Parathyroid adenoma (tissue), 2 donors: ENCODE data around the gene ZNF2.

Source experiments
- H2AFZ ChIP-seq: fragments of 300-600 bp; sonication (generic); one replicate; pipeline ENCODE4 v1.7.0; 2017; ENCODE audit warnings: antibody characterized with exemption, mild to moderate bottlenecking
- H3K27ac ChIP-seq: fragments of 300-600 bp; sonication (generic); one replicate; pipeline ENCODE4 v1.7.0; 2017
- H3K27me3 ChIP-seq: fragments of 300-600 bp; sonication (generic); one replicate; pipeline ENCODE4 v1.7.0; 2017; ENCODE audit warnings: low read length; ENCODE audit not compliant: control insufficient read depth, insufficient read depth
- H3K36me3 ChIP-seq: fragments of 300-600 bp; sonication (generic); one replicate; pipeline ENCODE4 v1.7.0; 2017; ENCODE audit warnings: low read length; ENCODE audit not compliant: control insufficient read depth, insufficient read depth
- H3K4me1 ChIP-seq: fragments of 300-600 bp; sonication (generic); one replicate; pipeline ENCODE4 v1.7.0; 2017; ENCODE audit warnings: control low read depth
- H3K4me2 ChIP-seq: fragments of 300-600 bp; sonication (generic); one replicate; pipeline ENCODE4 v1.7.0; 2017; ENCODE audit warnings: low read length
- H3K4me3 ChIP-seq: fragments of 300-600 bp; sonication (generic); one replicate; pipeline ENCODE4 v1.7.0; 2017; ENCODE audit warnings: low read depth, low read length
- H3K79me2 ChIP-seq: fragments of 300-600 bp; sonication (generic); one replicate; pipeline ENCODE4 v1.7.0; 2017; ENCODE audit warnings: control low read depth
- H3K9ac ChIP-seq: fragments of 300-600 bp; sonication (generic); one replicate; pipeline ENCODE4 v1.7.0; 2017; ENCODE audit warnings: mild to moderate bottlenecking
- H3K9me3 ChIP-seq: fragments of 300-600 bp; sonication (generic); one replicate; pipeline ENCODE4 v1.7.0; 2017; ENCODE audit warnings: low read length; ENCODE audit not compliant: control insufficient read depth
- CTCF ChIP-seq: fragments of 300-600 bp; sonication (generic); IDR thresholded peaks from one replicate; pipeline ENCODE4 v1.7.0; 2017; ENCODE audit warnings: antibody characterized with exemption, mild to moderate bottlenecking
- donor health status: primary hyperparathyroidism.

The ZNF2 gene

DNA sequence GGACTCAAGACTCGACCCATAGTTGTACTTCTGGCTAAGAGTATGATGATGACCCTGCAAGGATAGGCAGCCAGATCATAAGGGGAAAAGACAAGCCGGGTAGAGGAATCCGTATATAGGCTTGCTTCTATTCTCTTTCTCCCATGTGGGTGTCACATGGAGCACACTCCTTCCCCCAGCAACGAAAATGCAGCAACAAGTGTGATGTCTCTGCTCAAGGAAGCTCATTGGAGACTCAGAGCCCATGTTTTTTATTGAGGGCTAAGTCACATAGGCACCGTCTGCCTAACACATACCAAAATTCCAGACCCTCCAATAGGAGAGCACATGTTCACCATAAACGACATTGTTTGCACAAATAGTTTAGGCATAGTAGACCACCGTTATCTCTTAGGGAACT lies 6.3 kb downstream of the ZNF2 start:
- no peak for TF ChIP-seq CTCF
- H3K27ac ChIP-seq: no peak overlapping the region
- no peaks in the 10 kb centered on the region for H3K4me1 ChIP-seq
- no peaks in the 10 kb centered on the region for H3K27me3 ChIP-seq
- no peaks in the 10 kb centered on the region for H3K36me3 ChIP-seq
- no peak overlapping the region for H3K9ac ChIP-seq
- no peak overlapping the region for H3K4me3 ChIP-seq
- H3K4me2 ChIP-seq: no peak overlapping the region
- peaks cover 6% of the 10 kb centered on the region for H3K79me2 ChIP-seq
- H2AFZ ChIP-seq: no peak overlapping the region
- H3K9me3 ChIP-seq: no peaks in the 10 kb centered on the region

DNA sequence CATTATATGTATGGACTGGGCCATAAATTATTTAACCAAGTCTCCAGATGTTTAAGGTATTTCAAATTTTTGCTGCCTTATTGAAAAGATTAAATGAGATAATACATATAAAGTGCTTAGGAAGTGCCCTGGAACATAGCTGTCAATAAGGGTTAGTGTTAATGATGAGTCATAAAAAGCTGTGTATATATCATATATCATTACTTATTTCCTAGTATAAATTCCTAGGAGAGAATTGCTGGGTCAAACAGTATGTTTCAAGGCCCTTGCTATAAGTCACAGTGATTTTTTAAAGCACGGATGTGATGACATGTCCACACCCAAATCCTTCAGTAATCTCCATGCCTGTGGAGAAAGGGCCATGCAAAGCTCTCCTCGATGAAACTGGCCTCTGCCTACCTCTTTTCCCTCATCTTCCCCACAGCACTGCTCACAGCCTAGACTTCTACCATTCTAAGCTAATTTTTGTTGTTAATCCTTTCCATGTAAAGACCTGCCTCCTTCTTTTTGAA lies 8.5 kb downstream of the ZNF2 start:
- Histone ChIP-seq H3K27me3 (no peaks in the 10 kb centered on the region), H3K4me1 (no peaks in the 10 kb centered on the region), H3K4me2 (no peak overlapping the region), H3K27ac (no peak overlapping the region), H2AFZ (no peak overlapping the region), H3K4me3 (no peak overlapping the region), H3K36me3 (no peaks in the 10 kb centered on the region), H3K9ac (no peak overlapping the region), H3K79me2 (peaks cover 4% of the 10 kb centered on the region), H3K9me3 (no peaks in the 10 kb centered on the region)
- no peak for TF ChIP-seq CTCF

DNA sequence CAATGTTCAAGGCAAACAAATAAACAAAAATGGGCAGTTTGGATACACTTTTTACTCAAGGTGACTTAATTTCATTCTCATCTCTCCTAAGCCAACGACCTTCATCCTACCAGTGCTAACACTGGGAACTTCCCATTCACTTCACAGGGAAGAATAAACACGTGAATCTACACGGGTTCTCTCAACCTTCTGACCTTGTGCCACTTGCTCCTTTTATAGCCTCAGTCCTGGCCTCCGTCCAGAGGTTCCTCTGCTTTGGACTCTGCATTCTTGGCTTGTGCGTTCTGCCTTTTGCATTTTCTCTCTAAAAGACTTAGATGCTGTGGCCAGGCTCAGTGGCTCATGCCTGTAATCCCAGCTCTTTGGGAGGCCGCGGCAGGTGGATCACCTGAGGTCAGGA lies 13.8 kb downstream of the ZNF2 start:
- Histone ChIP-seq H3K79me2 (peaks cover 4% of the 10 kb centered on the region), H3K4me3 (no peak overlapping the region), H3K36me3 (no peaks in the 10 kb centered on the region), H3K4me2 (no peak overlapping the region), H3K27me3 (no peaks in the 10 kb centered on the region), H3K9me3 (no peaks in the 10 kb centered on the region), H3K9ac (no peak overlapping the region), H3K27ac (no peak overlapping the region), H3K4me1 (no peaks in the 10 kb centered on the region), H2AFZ (no peak overlapping the region)
- no peak for TF ChIP-seq CTCF

DNA sequence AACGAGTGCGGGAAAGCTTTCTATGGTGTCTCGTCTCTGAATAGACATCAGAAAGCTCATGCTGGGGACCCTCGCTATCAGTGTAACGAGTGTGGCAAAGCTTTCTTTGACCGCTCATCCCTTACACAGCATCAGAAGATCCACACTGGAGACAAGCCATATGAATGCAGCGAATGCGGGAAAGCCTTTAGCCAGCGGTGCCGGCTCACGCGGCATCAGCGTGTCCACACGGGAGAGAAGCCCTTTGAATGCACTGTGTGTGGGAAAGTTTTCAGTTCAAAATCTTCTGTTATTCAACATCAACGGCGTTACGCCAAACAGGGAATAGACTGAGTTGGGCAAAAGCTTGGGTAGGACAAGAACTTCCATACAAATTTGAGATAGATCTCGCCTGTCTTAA lies 16.2 kb downstream of the ZNF2 start:
- no peak for TF ChIP-seq CTCF
- H3K4me3 ChIP-seq: no peak overlapping the region
- no peak overlapping the region for H3K27ac ChIP-seq
- H2AFZ ChIP-seq: no peak overlapping the region
- no peak overlapping the region for H3K9ac ChIP-seq
- no peaks in the 10 kb centered on the region for H3K36me3 ChIP-seq
- H3K79me2 ChIP-seq: no peaks in the 10 kb centered on the region
- H3K4me1 ChIP-seq: peaks cover 2% of the 10 kb centered on the region
- no peaks in the 10 kb centered on the region for H3K27me3 ChIP-seq
- no peak overlapping the region for H3K4me2 ChIP-seq
- no peaks in the 10 kb centered on the region for H3K9me3 ChIP-seq

- H2AFZ ChIP-seq: no peak overlapping the region
Measured at GRCh38 chr2:95185197-95185596, 19.6 kb downstream of the ZNF2 start.

More at GRCh38 chr2:95185197-95185596, 19.6 kb downstream of the ZNF2 start:
- no peaks in the 10 kb centered on the region for H3K36me3 ChIP-seq
- H3K4me2 ChIP-seq: no peak overlapping the region
- H3K4me3 ChIP-seq: no peak overlapping the region
- H3K4me1 ChIP-seq: peaks cover 4% of the 10 kb centered on the region
- no peaks in the 10 kb centered on the region for H3K9me3 ChIP-seq
- H3K27me3 ChIP-seq: no peaks in the 10 kb centered on the region
- no peaks in the 10 kb centered on the region for H3K79me2 ChIP-seq
- no peak for TF ChIP-seq CTCF
- no peak overlapping the region for H3K9ac ChIP-seq
- H3K27ac ChIP-seq: no peak overlapping the region
